DOHH2 (cell line): Measurements from ENCODE around the gene PLK2.

Source experiments
- H3F3A ChIP-seq: fragments of 200-600 bp; sonication (generic), shearing (Covaris generic); 2 replicates; pipeline ENCODE4 v1.6.0; 2016; ENCODE audit warnings: antibody characterized with exemption, mild to moderate bottlenecking; ENCODE audit not compliant: control insufficient read depth, insufficient read depth
- H3K27ac ChIP-seq: fragments of 200-600 bp; sonication (generic); 2 replicates; pipeline ENCODE4 v1.5.1; 2014; ENCODE audit warnings: low read depth, mild to moderate bottlenecking, low read length, moderate library complexity
- H3K27me3 ChIP-seq: fragments of 200-600 bp; sonication (generic); 2 replicates; pipeline ENCODE4 v1.6.1; 2014; ENCODE audit warnings: mild to moderate bottlenecking, low read length, mixed read lengths; ENCODE audit not compliant: control insufficient read depth
- H3K36me3 ChIP-seq: fragments of 200-600 bp; sonication (generic); 2 replicates; pipeline ENCODE4 v1.6.1; 2014; ENCODE audit warnings: mild to moderate bottlenecking, low read length, moderate library complexity, mixed read lengths; ENCODE audit not compliant: control insufficient read depth
- H3K4me1 ChIP-seq: fragments of 200-600 bp; sonication (generic); 2 replicates; pipeline ENCODE4 v1.6.1; 2014; ENCODE audit warnings: mild to moderate bottlenecking, low read length, mixed read lengths; ENCODE audit not compliant: control insufficient read depth
- H3K4me2 ChIP-seq: fragments of 200-600 bp; sonication (generic); 2 replicates; pipeline ENCODE4 v1.6.0; 2014; ENCODE audit warnings: mild to moderate bottlenecking, low read length, moderate library complexity
- H3K4me3 ChIP-seq: fragments of 200-600 bp; sonication (generic); 2 replicates; pipeline ENCODE4 v1.5.1; 2014; ENCODE audit warnings: mild to moderate bottlenecking, low read length, mixed read lengths
- H3K79me2 ChIP-seq: fragments of 200-600 bp; sonication (generic); 2 replicates; pipeline ENCODE4 v1.6.1; 2014; ENCODE audit warnings: mild to moderate bottlenecking, low read length, mixed read lengths; ENCODE audit not compliant: control insufficient read depth
- H3K9me2 ChIP-seq: fragments of 200-600 bp; sonication (generic); replicated peaks from 2 replicates; pipeline ENCODE4 v1.6.1; 2014; ENCODE audit warnings: mild to moderate bottlenecking, low read length, mixed read lengths; ENCODE audit not compliant: control insufficient read depth
- H3K9me3 ChIP-seq: fragments of 200-600 bp; sonication (generic); 2 replicates; pipeline ENCODE4 v1.6.1; 2014; ENCODE audit warnings: antibody characterized with exemption, low read length, mixed read lengths; ENCODE audit not compliant: control insufficient read depth, insufficient read depth
- H4K20me1 ChIP-seq: fragments of 200-600 bp; sonication (generic); 2 replicates; pipeline ENCODE4 v1.6.0; 2014; ENCODE audit warnings: low read depth, mild to moderate bottlenecking, antibody characterized with exemption, low read length, moderate library complexity; ENCODE audit not compliant: control insufficient read depth, insufficient read depth
- EZH2phosphoT487 ChIP-seq: fragments of 200-600 bp; sonication (generic); IDR thresholded peaks from 2 replicates; pipeline ENCODE4 v1.6.1; 2017; ENCODE audit warnings: borderline replicate concordance, mild to moderate bottlenecking, antibody characterized with exemption, low read length, moderate library complexity, mixed read lengths
- TF ChIP-seq, protein P1 (sequence below): fragments of 200-600 bp; sonication (generic); IDR thresholded peaks from one replicate; pipeline ENCODE4 v1.5.1; 2014; ENCODE audit warnings: antibody characterized with exemption, mild to moderate bottlenecking, low read depth, low read length; ENCODE audit not compliant: poor library complexity, severe bottlenecking

PLK2 gene

DNA sequence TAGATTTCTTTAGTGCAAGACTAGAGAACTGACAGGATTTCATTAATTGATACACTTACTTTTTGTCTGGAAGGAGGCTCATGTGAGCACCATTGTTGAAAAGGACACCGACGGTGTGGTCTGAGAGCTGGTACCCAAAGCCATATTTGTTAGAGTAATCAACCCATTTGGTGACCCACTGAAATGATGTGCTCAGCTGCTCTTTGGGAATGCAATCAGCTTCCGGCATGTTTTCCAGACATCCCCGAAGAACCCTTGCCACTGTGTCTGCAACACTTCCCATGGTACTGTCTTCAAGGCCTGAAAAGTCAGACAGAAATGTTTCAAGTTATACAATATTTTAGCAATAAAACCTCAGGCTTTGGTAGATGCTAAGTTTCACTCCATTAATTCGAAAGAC, 4.4 kb downstream of the PLK2 start:
- Histone ChIP-seq H3K4me2 (no peak overlapping the region), H4K20me1 (no peaks in the 10 kb centered on the region), H3K27me3 (peaks cover 25% of the 10 kb centered on the region), H3K4me1 (peaks cover 5% of the 10 kb centered on the region), H3K27ac (no peak overlapping the region), H3K36me3 (no peaks in the 10 kb centered on the region), H3K4me3 (no peak overlapping the region), H3K9me3 (no peaks in the 10 kb centered on the region), H3K9me2 (no peaks in the 10 kb centered on the region), H3K79me2 (no peaks in the 10 kb centered on the region), H3F3A (no peaks in the 10 kb centered on the region)
- TF ChIP-seq EZH2phosphoT487 = no peak
- TF ChIP-seq, protein P1, sequence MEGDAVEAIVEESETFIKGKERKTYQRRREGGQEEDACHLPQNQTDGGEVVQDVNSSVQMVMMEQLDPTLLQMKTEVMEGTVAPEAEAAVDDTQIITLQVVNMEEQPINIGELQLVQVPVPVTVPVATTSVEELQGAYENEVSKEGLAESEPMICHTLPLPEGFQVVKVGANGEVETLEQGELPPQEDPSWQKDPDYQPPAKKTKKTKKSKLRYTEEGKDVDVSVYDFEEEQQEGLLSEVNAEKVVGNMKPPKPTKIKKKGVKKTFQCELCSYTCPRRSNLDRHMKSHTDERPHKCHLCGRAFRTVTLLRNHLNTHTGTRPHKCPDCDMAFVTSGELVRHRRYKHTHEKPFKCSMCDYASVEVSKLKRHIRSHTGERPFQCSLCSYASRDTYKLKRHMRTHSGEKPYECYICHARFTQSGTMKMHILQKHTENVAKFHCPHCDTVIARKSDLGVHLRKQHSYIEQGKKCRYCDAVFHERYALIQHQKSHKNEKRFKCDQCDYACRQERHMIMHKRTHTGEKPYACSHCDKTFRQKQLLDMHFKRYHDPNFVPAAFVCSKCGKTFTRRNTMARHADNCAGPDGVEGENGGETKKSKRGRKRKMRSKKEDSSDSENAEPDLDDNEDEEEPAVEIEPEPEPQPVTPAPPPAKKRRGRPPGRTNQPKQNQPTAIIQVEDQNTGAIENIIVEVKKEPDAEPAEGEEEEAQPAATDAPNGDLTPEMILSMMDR = no peak

DNA sequence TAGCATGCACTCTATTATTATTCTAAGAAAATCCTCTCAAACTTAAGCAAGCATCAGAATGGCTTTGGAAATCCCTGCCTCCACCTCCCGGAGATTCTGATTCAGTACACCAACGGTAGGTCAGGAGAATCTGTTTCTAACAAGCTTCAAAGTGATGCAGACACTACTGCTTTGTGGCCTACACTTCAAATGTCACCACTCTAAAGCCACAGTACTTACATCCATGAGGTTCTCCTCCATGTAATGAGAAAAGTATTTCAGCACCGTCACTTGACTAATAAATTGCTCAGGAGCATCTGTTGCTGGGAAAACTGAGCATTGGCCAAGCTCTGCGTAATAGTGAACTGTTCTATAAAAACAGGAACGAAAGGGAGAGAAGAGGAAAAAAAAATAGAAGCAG, 4.8 kb downstream of the PLK2 start:
- Histone ChIP-seq H3K36me3 (no peaks in the 10 kb centered on the region), H4K20me1 (no peaks in the 10 kb centered on the region), H3K27me3 (peaks cover 23% of the 10 kb centered on the region), H3K4me2 (no peak overlapping the region), H3K9me2 (no peaks in the 10 kb centered on the region), H3K4me3 (no peak overlapping the region), H3K79me2 (no peaks in the 10 kb centered on the region), H3K9me3 (no peaks in the 10 kb centered on the region), H3K4me1 (peaks cover 1% of the 10 kb centered on the region), H3F3A (no peaks in the 10 kb centered on the region), H3K27ac (no peak overlapping the region)
- TF ChIP-seq EZH2phosphoT487 = no peak
- TF ChIP-seq, protein P1 = no peak

DNA sequence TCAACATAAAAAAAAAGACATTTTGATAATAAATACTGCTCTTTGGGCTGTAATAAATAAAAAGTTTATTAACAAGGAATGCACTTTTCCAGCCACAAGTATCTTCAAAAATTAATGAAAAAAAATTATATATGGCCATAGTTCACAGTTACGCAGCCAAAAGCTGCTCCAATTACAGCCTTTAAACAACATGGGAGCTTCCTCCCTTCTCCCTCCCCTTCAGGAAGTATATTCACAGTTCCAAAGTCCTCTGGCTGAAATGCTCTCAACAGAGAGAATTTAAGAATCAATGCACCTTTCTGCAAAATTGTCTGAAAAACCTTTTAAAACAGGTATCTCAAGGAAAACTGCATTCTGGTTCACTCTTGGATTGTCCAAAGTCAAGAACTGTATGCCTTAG, 5.9 kb downstream of the PLK2 start:
- no peaks in the 10 kb centered on the region for H3K4me1 ChIP-seq
- no peaks in the 10 kb centered on the region for H3K9me2 ChIP-seq
- no peaks in the 10 kb centered on the region for H3K9me3 ChIP-seq
- H3K27ac ChIP-seq = no peak overlapping the region
- H3K36me3 ChIP-seq = no peaks in the 10 kb centered on the region
- H3F3A ChIP-seq = no peaks in the 10 kb centered on the region
- TF ChIP-seq, protein P1 = no peak
- TF ChIP-seq EZH2phosphoT487 = no peak
- no peak overlapping the region for H3K4me3 ChIP-seq
- no peaks in the 10 kb centered on the region for H4K20me1 ChIP-seq
- H3K79me2 ChIP-seq = no peaks in the 10 kb centered on the region
- H3K4me2 ChIP-seq = no peak overlapping the region
- H3K27me3 ChIP-seq = peaks cover 13% of the 10 kb centered on the region

DNA sequence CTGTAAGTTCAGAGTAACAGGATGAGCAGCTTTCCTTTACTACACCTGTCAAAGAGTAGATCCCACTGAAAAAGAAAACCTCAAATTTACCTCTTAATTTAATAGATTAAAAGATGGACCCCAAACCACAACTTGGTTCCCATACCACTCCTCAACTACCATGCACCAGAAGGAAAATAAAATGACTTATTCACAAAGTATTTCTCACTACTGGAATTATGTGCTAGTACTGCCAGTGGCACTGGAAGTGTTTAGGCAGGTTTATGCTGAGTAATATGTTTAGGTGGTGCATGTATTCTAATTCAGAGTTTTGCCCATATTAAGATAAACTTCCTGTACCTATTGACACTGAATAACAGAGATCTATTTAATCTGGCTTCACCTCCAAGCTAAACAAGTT, 6.6 kb downstream of the PLK2 start:
- TF ChIP-seq, protein P1 = no peak
- TF ChIP-seq EZH2phosphoT487 = no peak
- H3K27me3 ChIP-seq = peaks cover 5% of the 10 kb centered on the region
- no peaks in the 10 kb centered on the region for H3K4me1 ChIP-seq
- H3K4me3 ChIP-seq = no peak overlapping the region
- no peaks in the 10 kb centered on the region for H3K36me3 ChIP-seq
- H3F3A ChIP-seq = no peaks in the 10 kb centered on the region
- H3K9me3 ChIP-seq = no peaks in the 10 kb centered on the region
- no peaks in the 10 kb centered on the region for H3K79me2 ChIP-seq
- H3K4me2 ChIP-seq = no peak overlapping the region
- H3K9me2 ChIP-seq = no peaks in the 10 kb centered on the region
- no peaks in the 10 kb centered on the region for H4K20me1 ChIP-seq
- H3K27ac ChIP-seq = no peak overlapping the region
